Measurements from ENCODE around the gene ARMC3. TPM values are rescaled to one million over a fixed set of nuclear protein-coding genes. Genes with fewer than 3 reads are reported as not detected.

Gene ARMC3
- total and polyA plus RNA-seq, 8 donors = 1.6 to 10.0 (median 8.4) TPM; not detected in 1

- DNase-seq = no peak
- H3K4me1 ChIP-seq = no peaks in the 10 kb centered on the region
- intact Hi-C loops (cut with DNase I) = loop anchor here in 1 of 2 donors (10.0 kb wide), 2 partner anchors 992 to 1502 kb away; partner anchors contain the start of gene DNAJC1
- H3K9me3 ChIP-seq = no peaks in the 10 kb centered on the region
- ATAC-seq = no peak
- H3K4me3 ChIP-seq = no peak overlapping the region
- no peaks in the 10 kb centered on the region for H3K36me3 ChIP-seq
- H3K27ac ChIP-seq = no peak overlapping the region
- peaks cover 3 to 50% of the 10 kb centered on the region in 2 donors for H3K27me3 ChIP-seq
- no peak for TF ChIP-seq CTCF (IDR thresholded peaks at IDR 0.05)
Measured at GRCh38 chr10:22997096-22997495, 69.2 kb downstream of the ARMC3 start.

- no peak for DNase-seq
- H3K27ac ChIP-seq = no peak overlapping the region
- TF ChIP-seq CTCF (IDR thresholded peaks at IDR 0.05) = no peak
- no peak for ATAC-seq
- H3K9me3 ChIP-seq = no peaks in the 10 kb centered on the region
- H3K36me3 ChIP-seq = no peaks in the 10 kb centered on the region
- H3K27me3 ChIP-seq = peaks cover 0 to 44% of the 10 kb centered on the region in 2 donors
- intact Hi-C loops (cut with DNase I) = loop anchor here in 1 of 2 donors (10.0 kb wide), 2 partner anchors 993 to 1503 kb away; partner anchors contain the start of gene DNAJC1
- H3K4me1 ChIP-seq = no peaks in the 10 kb centered on the region
- no peak overlapping the region for H3K4me3 ChIP-seq
Measured at GRCh38 chr10:22998091-22998490, 70.2 kb downstream of the ARMC3 start.

GRCh38 chr10:22999942-23000341 lies 72.1 kb downstream of the ARMC3 start:
- DNase-seq (no peak), ATAC-seq (no peak)
- Histone ChIP-seq H3K27me3 (peaks cover 0 to 44% of the 10 kb centered on the region in 2 donors), H3K36me3 (no peaks in the 10 kb centered on the region), H3K27ac (no peak overlapping the region), H3K4me3 (no peak overlapping the region), H3K9me3 (no peaks in the 10 kb centered on the region), H3K4me1 (no peaks in the 10 kb centered on the region)
- intact Hi-C loops (cut with DNase I) = loop anchor here in 1 of 2 donors (10.0 kb wide), 2 partner anchors 995 to 1505 kb away; partner anchors contain the start of gene DNAJC1
- TF ChIP-seq CTCF (IDR thresholded peaks at IDR 0.05) = no peak

DNA sequence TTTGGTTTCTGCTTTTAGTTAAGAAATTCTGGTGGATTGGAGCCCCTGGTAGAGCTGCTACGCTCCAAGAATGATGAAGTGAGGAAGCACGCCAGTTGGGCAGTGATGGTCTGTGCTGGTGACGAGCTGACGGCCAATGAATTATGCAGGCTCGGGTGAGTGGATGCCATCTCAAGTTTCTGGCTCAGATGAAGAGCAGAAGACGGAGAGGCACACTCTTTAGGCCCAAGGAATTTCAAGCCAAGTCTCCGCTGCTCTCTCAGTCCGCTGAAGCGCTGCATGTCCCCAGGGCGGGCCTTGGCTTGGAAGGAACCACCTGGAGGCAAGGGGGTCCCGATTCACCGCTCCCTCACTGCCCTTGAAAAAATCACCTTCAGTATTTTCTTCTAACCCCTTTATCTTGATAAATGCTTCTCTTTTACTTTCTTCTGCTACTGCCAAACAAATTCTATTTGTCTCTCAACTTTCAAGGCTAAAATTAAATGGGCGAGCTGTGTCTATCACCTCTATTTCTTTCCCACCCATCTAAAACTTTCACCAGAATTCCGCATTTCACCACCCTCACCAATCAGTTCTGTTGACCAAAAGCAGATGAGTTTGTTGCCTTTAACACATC lies 74.2 kb downstream of the ARMC3 start:
- no peak overlapping the region for H3K4me3 ChIP-seq
- H3K9me3 ChIP-seq = no peaks in the 10 kb centered on the region
- DNase-seq = no peak
- no peak overlapping the region for H3K27ac ChIP-seq
- no peak for TF ChIP-seq CTCF (IDR thresholded peaks at IDR 0.05)
- intact Hi-C loops (cut with DNase I) = no loop called here
- ATAC-seq = no peak
- no peaks in the 10 kb centered on the region for H3K4me1 ChIP-seq
- peaks cover 0 to 34% of the 10 kb centered on the region in 2 donors for H3K27me3 ChIP-seq
- no peaks in the 10 kb centered on the region for H3K36me3 ChIP-seq

DNA sequence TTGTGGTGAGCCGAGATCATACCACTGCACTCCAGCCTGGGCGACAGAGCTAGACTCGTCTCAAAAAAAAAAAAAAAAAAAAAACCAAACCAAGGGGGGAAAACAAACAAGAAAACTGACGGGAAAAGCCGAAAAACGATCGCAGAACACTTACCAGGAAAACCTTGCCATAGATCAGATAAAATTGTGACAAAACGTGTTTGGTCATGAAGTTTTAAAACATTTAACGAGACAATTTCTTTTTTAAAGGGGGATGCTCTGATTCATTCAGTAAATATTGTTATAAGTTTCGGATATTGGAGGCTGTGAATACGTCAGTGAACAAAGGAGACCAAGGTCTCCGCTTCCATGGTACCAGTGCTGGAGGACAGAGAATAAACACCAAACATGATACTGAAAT lies 77.3 kb downstream of the ARMC3 start:
- Histone ChIP-seq H3K27me3 (peaks cover 0 to 33% of the 10 kb centered on the region in 2 donors), H3K4me1 (no peaks in the 10 kb centered on the region), H3K27ac (no peak overlapping the region), H3K9me3 (no peaks in the 10 kb centered on the region), H3K4me3 (no peak overlapping the region), H3K36me3 (no peaks in the 10 kb centered on the region)
- no peak for DNase-seq
- ATAC-seq = no peak
- intact Hi-C loops (cut with DNase I) = no loop called here
- TF ChIP-seq CTCF (IDR thresholded peaks at IDR 0.05) = no peak

Measured in left lung (tissue), 10 donors.